Measurements from ENCODE around the gene HAGH.

GRCh38 chr16:1779234-1779701, 47.4 kb downstream of the HAGH start:
- TF ChIP-seq ZNF670 (tag by site-specific recombination; IDR thresholded peaks at IDR 0.05; ENCODE audit: low read depth), result no peak
- TF ChIP-seq CTCF (tag by site-specific recombination; IDR thresholded peaks at IDR 0.05), result no peak

All from HEK293 (cell line).